K562 (cell line): ENCODE measurements around the gene CNNM2. TPM values are rescaled to one million over a fixed set of nuclear protein-coding genes. Genes with fewer than 3 reads are reported as not detected.

Experiments used
- ATAC-seq: fragments of 200-7000 bp; cut with Tn5 transposase; 3 replicates; pipeline ENCODE4 v1.9.1; 2020; ENCODE audit warnings: moderate library complexity
- BruUV-seq: library from RNA; stranded (reverse); fragments of 400-500 nt; replicated peaks from 2 replicates; lab custom pipeline; 2021; lab: Mats Ljungman, UMichigan
- CTCF ChIA-PET: fragments of 300-600 bp; formaldehyde crosslinking; extraction: SDS; loops from one replicate; lab custom pipeline; 2021; ENCODE audit warnings: low intra/inter-chr PET ratio; lab: Yijun Ruan, JAX
- POLR2A ChIA-PET: fragments of 300-600, 350-650 bp; sonication (Branson Sonifier 250); formaldehyde crosslinking; extraction: SDS; loops from one replicate; lab custom pipeline; 2021; ENCODE audit warnings: antibody characterized with exemption, inconsistent platforms; lab: Yijun Ruan, JAX
- DNase-seq, 4 experiments: peaks; one replicate each; pipeline versions ENCODE4 v3.0.0 to v3.0.0-alpha.2; 2011 to 2018; ENCODE audit warnings: low spot score in 3 of 4, mixed read lengths in 3 of 4; ENCODE audit errors: extremely low read depth in 1 of 4
- FAIRE-seq: peaks from 2 replicates; lab custom pipeline; 2011; peaks lifted over from hg19 to GRCh38; lab: Jason Lieb, UNC
- H2AFZ ChIP-seq: 2 replicates; pipeline ENCODE4 v1.6.0; 2011; ENCODE audit warnings: low read depth, low read length, control low read depth, inconsistent platforms
- H3K27ac ChIP-seq: fragments of 200-600 bp; 3 replicates; pipeline ENCODE4 v1.8.0; 2011; ENCODE audit warnings: low read depth, mild to moderate bottlenecking, control low read depth, inconsistent platforms, low read length, moderate library complexity, mixed read lengths; ENCODE audit errors: extremely low read depth
- H3K27me3 ChIP-seq, 2 experiments: fragments of 300-600 bp in 1 of 2; 2 replicates in 1 of 2; 3 replicates in 1 of 2; pipeline versions ENCODE4 v1.6.0 to v1.8.0; 2011; ENCODE audit warnings: inconsistent platforms in 2 of 2, low read length in 2 of 2, mild to moderate bottlenecking in 1 of 2, mixed read lengths in 1 of 2, moderate library complexity in 1 of 2; ENCODE audit not compliant: control insufficient read depth in 2 of 2, insufficient read depth in 2 of 2
- H3K36me3 ChIP-seq: fragments of 300-600 bp; 3 replicates; pipeline ENCODE4 v1.8.0; 2011; ENCODE audit warnings: mild to moderate bottlenecking, low read length, inconsistent platforms; ENCODE audit not compliant: control insufficient read depth, insufficient read depth
- H3K4me1 ChIP-seq, 2 experiments: fragments of 200-600 bp in 1 of 2; replicated peaks in 1 of 2; 2 replicates in 1 of 2; 3 replicates in 1 of 2; pipeline versions ENCODE4 v1.5.1 to v1.8.0; 2011; ENCODE audit warnings: inconsistent platforms in 2 of 2, low read length in 2 of 2, mild to moderate bottlenecking in 1 of 2, mixed read lengths in 1 of 2, moderate library complexity in 1 of 2; ENCODE audit not compliant: control insufficient read depth in 2 of 2, insufficient read depth in 2 of 2
- H3K4me2 ChIP-seq: 2 replicates; pipeline ENCODE4 v1.6.1; 2011; ENCODE audit warnings: low read length, control low read depth, inconsistent platforms, mixed read lengths; ENCODE audit not compliant: insufficient read depth
- H3K4me3 ChIP-seq: fragments of 200-600 bp; sonication (generic), shearing (Covaris generic); 2 replicates; pipeline ENCODE4 v1.5.1; 2016; ENCODE audit warnings: control low read depth, inconsistent platforms
- H3K79me2 ChIP-seq: fragments of 200-600 bp; 3 replicates; pipeline ENCODE4 v1.8.0; 2011; ENCODE audit warnings: low read length, inconsistent platforms; ENCODE audit not compliant: control insufficient read depth, insufficient read depth
- H3K9ac ChIP-seq, 2 experiments: 2 replicates each; pipeline versions ENCODE4 v1.6.0 to v1.6.1; 2011; ENCODE audit warnings: low read depth in 2 of 2, low read length in 2 of 2, control low read depth in 1 of 2, inconsistent platforms in 1 of 2, mild to moderate bottlenecking in 1 of 2, mixed read lengths in 1 of 2; ENCODE audit not compliant: insufficient read depth in 1 of 2
- H3K9me1 ChIP-seq: one replicate; pipeline ENCODE4 v1.6.0; 2011; ENCODE audit warnings: inconsistent platforms, mild to moderate bottlenecking, low read length, moderate library complexity; ENCODE audit not compliant: control insufficient read depth, insufficient read depth
- H3K9me3 ChIP-seq: replicated peaks from 2 replicates; pipeline ENCODE4 v1.5.1; 2011; ENCODE audit warnings: low read depth, low read length, inconsistent platforms; ENCODE audit not compliant: control insufficient read depth, insufficient read depth
- H4K20me1 ChIP-seq: replicated peaks from 2 replicates; pipeline ENCODE4 v1.6.1; 2011; ENCODE audit warnings: low read length, inconsistent platforms, mixed read lengths; ENCODE audit not compliant: control insufficient read depth, insufficient read depth
- ILK ChIP-seq: fragments of 450-650 bp; IDR thresholded peaks from 2 replicates; pipeline ENCODE4 v1.6.1; 2016; ENCODE audit warnings: missing genetic modification characterization, low read depth, mild to moderate bottlenecking, missing compliant biosample characterization, moderate library complexity, borderline replicate concordance
- U2AF1 ChIP-seq: fragments of 200-400 bp; formaldehyde crosslinking; optimal IDR thresholded peaks from 2 replicates; pipeline ENCODE3; 2017; ENCODE audit warnings: mild to moderate bottlenecking, low read depth, low read length, moderate library complexity
- USF2 ChIP-seq: sonication (generic); formaldehyde crosslinking; IDR thresholded peaks from 2 replicates; pipeline ENCODE4 v1.5.0; 2020; ENCODE audit warnings: missing genetic modification reagents
- WGBS: fragments of 100-300 bp; shearing (Covaris generic); methylation state at CpG from one replicate; pipeline ENCODE4 v1.1.6; 2016; ENCODE audit warnings: low coverage, mixed read lengths; ENCODE audit not compliant: insufficient coverage; ENCODE audit errors: missing lambda C conversion rate; 5-methylcytosine and 5-hydroxymethylcytosine counted together
- in situ Hi-C: fragments of 300-500 bp; cut with MboI; formaldehyde crosslinking; loops from 4 replicates; pipeline ENCODE4 v1.15.0; 2018; ENCODE audit warnings: inconsistent platforms, mixed read lengths
- intact Hi-C: fragments of 100-400 bp; cut with micrococcal nuclease; formaldehyde crosslinking; loops from 2 replicates; pipeline ENCODE4 v1.14.2; 2022
- polyA plus RNA-seq, 8 experiments: library from polyadenylated mRNA; depleted of rRNA in 4 of 8; stranded (reverse) in 5 of 8; unstranded in 3 of 8; fragments of >200 nt; fragmentation: Nextera tagmentation in 2 of 8; fragmentation: Illumina TruSeq in 1 of 8; extraction: Ambion mirVana in 2 of 8; extraction: Trizol in 1 of 8; gene quantifications; 2 replicates each; pipeline versions ENCODE4 v1.2.1 to v1.2.3, GENCODE V29; 2011 to 2014; ENCODE audit warnings: inconsistent platforms in 1 of 8, missing spikeins in 1 of 8
- total RNA-seq, 7 experiments: library from RNA; depleted of rRNA in 6 of 7; stranded (reverse); fragments of >200 nt in 6 of 7; fragmentation: Illumina TruSeq in 2 of 7; extraction: Trizol in 2 of 7; gene quantifications; 2 replicates each; pipeline versions ENCODE4 v1.2.1 to v1.2.3, GENCODE V29; 2011 to 2021; ENCODE audit warnings: low replicate concordance in 1 of 7
- TF ChIP-seq, protein P1 (sequence below): fragments of 450-650 bp; IDR thresholded peaks from 2 replicates; pipeline ENCODE4 v1.6.1; 2016; ENCODE audit warnings: low read depth, mild to moderate bottlenecking, moderate library complexity
- TF ChIP-seq, protein P2 (sequence below): IDR thresholded peaks from 2 replicates; pipeline ENCODE4 v1.6.1; 2014; ENCODE audit warnings: antibody characterized with exemption

CNNM2 gene
- total and polyA plus RNA-seq, 9 of the 15 experiments (the other 6 are each of a cell fraction or from before 2014, with no cell fraction given), result 0.21 to 5.0 (median 1.3) TPM

DNA sequence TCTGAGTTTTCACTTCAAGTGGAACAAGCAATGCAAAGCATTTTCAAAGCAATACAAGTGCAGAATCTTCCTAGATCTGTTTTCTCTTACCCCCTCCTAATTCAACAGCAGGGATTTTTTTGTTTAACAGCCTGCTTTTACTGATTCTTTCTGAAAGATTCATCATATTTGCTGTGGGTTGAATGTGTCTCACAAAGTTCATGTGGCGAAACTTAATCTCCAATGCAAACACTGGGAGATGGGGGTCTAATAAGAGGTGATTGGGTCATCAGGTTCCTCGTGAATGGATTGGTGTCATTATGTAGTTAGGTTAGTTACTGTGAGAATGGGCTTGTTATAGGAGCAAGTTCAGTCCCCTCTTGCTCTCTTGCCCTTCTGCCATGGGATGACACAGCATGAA is 107.6 kb downstream of the CNNM2 start:
- ChIA-PET CTCF (no interaction called here), POLR2A (no interaction called here)
- no peak overlapping the region for H3K9ac ChIP-seq
- H3K27me3 ChIP-seq, result no peaks in the 10 kb centered on the region
- DNase-seq (no peak), ATAC-seq (no peak), FAIRE-seq (no peak)
- TF ChIP-seq U2AF1, result no peak
- TF ChIP-seq, protein P1, sequence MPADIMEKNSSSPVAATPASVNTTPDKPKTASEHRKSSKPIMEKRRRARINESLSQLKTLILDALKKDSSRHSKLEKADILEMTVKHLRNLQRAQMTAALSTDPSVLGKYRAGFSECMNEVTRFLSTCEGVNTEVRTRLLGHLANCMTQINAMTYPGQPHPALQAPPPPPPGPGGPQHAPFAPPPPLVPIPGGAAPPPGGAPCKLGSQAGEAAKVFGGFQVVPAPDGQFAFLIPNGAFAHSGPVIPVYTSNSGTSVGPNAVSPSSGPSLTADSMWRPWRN, result no peak
- TF ChIP-seq, protein P2, sequence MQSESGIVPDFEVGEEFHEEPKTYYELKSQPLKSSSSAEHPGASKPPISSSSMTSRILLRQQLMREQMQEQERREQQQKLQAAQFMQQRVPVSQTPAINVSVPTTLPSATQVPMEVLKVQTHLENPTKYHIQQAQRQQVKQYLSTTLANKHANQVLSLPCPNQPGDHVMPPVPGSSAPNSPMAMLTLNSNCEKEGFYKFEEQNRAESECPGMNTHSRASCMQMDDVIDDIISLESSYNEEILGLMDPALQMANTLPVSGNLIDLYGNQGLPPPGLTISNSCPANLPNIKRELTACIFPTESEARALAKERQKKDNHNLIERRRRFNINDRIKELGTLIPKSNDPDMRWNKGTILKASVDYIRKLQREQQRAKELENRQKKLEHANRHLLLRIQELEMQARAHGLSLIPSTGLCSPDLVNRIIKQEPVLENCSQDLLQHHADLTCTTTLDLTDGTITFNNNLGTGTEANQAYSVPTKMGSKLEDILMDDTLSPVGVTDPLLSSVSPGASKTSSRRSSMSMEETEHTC, result no peak
- TF ChIP-seq ILK (tag), result no peak
- TF ChIP-seq USF2, result no peak
- no TSS peak for BruUV-seq
- H3K27ac ChIP-seq, result no peak overlapping the region
- H3K9me1 ChIP-seq, result no peaks in the 10 kb centered on the region
- in situ Hi-C loops (no loop called here), intact Hi-C loops (no loop called here)
- peaks cover 0 to 4% of the 10 kb centered on the region in 2 experiments; a peak in 1 of 5 replicates for H3K4me1 ChIP-seq
- H3K4me3 ChIP-seq, result no peak overlapping the region
- no peaks in the 10 kb centered on the region for H3K36me3 ChIP-seq
- H2AFZ ChIP-seq, result no peak overlapping the region
- H3K4me2 ChIP-seq, result no peak overlapping the region
- WGBS, result 46% methylated on average over 2 of the region's 2 CpGs
- no peaks in the 10 kb centered on the region for H4K20me1 ChIP-seq
- no peaks in the 10 kb centered on the region for H3K9me3 ChIP-seq
- no peaks in the 10 kb centered on the region for H3K79me2 ChIP-seq
